ENCODE results near the gene TMED8. TPM values are rescaled to one million over a fixed set of nuclear protein-coding genes. Genes with fewer than 3 reads are reported as not detected.
A peak's percentile ranks its signal among the peaks of the same experiment; 100 is the strongest.
"Not testable (repeated sequence)": the region's sequence is repeated elsewhere in the genome, so short reads cannot be mapped to it uniquely, and the experiment has no call there.

Gene TMED8
- polyA plus RNA-seq, 3 donors, result 20.0 to 25.4 (median 23.6) TPM

DNA sequence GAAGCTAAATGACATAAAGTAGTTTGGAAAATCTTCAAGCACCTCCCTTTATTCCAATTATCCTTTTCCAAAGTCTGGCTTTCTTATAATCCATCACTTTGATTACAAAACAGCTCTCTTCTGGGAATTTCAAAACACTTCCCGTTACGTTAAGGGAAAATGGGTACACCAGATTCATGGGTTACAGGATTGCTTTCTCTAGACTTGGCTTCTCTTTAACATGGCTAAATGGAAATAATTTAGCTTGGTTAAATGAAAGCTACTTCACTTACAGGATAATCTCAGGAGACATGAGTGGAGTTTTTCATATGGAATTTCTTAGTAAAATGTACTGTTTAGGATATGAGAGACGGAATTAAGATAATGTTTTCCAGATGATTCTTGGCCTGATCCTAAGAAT lies 41.3 kb downstream of the TMED8 start:
- no peak for DNase-seq (ENCODE audit: extremely low read depth in 1 of 11, low read depth in 9 of 11, low spot score in 4 of 11)

DNA sequence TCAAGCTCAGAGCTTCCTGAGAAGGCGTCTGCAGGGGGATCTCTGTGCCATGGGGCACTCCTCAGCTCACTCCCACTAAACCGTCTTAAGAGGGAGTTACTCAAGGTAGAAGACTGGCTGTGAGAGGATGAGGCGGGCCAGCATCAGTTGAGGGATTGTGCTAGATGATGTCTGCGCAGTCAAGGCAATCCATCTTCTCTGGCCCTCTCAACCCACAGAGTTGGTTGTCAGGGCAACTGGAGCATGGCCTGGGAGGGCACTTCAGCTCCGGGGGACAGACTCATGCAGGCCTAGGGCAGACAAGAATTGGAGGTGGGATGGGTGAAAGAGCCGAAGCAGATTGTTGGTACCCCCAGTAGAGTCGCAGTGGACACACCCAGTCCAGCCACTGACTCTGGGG lies 47.0 kb downstream of the TMED8 start:
- DNase-seq (ENCODE audit: extremely low read depth in 1 of 11, low read depth in 9 of 11, low spot score in 4 of 11), result no peak

DNA sequence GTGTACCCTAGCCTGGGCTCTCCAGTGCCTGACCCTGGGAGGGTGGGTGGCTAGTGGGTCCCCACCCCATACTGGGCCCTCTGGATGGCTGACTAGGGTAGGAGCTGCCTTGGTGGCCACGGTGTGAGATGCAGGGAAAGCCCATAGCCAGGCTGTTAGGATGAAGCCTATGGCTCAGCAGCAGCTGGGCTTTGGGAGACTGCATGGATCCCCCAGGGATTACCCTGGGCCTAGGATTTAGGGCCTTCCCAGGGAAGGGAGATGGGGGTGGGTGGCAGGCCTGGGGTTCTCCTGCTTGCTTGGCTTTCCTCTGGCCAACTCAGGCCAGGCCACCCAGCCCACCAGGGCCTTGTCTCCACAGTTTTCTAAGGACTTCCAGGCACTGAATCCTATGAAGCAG lies 49.8 kb downstream of the TMED8 start:
- no peak for DNase-seq (ENCODE audit: extremely low read depth in 1 of 11, low read depth in 9 of 11, low spot score in 4 of 11)

DNA sequence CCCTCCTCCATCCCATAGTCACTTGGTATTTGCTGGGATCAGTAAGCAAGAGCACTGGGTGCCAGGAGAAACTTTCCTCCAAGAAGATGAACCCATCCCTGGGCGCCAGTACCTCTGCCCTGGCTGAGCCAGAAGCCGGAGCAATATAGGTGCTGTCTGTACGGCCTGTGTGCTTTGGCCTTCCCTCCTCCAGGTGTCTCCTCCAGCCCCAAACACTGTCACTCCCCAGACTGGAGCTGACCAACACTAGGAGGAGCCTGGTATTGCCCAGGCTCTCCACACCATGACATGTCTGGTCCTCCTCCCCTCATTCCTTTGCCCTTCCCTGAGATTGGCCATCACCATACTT lies 51.2 kb downstream of the TMED8 start:
- DNase-seq (ENCODE audit: extremely low read depth in 1 of 11, low read depth in 9 of 11, low spot score in 4 of 11), result no peak

DNA sequence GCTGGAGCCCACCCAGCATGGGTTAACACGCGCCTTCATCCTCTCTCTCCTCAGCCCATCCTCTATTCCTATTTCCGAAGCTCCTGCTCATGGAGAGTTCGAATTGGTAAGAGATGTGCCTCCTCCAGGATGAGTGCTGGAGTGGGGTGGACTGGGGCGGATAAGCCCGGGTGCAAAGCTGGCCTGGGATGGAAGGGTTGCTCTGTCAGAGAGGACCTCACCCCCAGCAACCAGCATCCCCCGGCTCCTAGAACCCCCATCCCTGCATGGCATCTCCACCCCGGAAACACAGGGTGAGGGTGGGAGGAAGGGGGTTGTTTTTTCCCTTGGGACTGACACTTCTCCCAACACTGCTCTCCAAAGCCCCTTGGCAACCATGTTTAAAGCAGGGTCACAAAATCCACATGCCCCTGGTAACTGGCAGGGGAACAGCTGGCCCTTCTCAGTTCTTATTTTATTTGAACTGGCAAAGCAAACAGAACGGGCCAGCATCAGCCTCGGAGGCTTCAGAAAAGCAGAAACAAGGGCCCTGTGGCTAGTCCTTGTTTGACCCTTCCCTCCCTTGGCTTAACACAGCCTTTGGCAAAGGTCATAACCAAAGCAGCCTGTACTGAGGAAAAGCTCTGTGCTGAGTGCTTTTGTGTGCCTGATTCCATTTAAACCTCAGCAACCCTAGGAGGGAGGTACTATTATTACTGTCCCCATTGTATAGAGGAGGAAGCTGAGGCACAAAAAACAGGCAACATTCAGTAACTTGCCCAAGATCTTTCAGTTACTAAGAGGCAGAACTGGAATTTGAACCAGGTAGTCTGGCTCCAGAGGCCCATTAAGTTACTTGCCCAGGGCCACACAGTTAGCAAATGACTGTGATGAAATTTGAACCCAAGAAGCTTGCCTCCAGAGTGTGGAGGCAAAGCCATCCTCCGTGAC lies 51.8 kb downstream of the TMED8 start:
- DNase-seq (ENCODE audit: extremely low read depth in 1 of 11, low read depth in 9 of 11, low spot score in 4 of 11), result no peak

DNA sequence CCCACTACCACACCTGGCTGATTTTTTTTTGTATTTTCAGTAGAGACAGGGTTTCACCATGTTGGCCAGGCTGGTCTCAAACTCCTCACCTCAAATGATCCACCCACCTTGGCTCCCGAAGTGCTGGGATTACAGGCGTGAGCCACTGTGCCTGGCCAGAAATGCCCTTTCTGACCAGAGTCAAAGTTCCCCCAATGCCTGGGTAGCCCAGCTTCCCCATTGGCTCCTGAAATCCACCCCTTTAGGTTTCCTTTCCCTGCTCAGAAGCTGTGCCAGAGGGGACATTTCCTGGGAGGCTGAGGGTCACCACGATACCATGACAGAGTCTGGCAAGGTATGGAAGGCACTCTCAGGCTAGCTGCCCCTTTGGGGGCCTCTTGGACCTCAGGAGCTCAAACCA lies 52.6 kb downstream of the TMED8 start:
- no peak for DNase-seq (ENCODE audit: extremely low read depth in 1 of 11, low read depth in 9 of 11, low spot score in 4 of 11)

DNA sequence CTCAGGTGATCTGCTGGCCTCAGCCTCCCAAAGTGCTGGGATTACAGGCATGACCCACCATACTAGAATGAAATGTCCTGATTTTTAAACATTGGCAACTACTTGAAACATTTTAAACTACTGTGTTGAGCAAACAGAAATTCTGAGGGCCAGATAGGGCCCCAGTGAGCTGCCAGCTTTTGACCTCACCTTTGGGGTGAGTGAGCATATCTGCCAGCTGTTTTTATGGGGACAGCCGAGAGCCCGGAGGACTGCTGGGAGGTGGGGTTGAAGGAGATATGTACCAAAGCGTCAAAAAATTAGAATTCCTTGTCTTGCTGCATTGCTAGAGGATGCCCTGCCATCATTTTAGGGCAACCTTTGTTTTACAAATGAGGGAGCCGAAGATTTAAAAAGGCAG lies 53.3 kb downstream of the TMED8 start:
- DNase-seq (ENCODE audit: extremely low read depth in 1 of 11, low read depth in 9 of 11, low spot score in 4 of 11), result no peak

DNA sequence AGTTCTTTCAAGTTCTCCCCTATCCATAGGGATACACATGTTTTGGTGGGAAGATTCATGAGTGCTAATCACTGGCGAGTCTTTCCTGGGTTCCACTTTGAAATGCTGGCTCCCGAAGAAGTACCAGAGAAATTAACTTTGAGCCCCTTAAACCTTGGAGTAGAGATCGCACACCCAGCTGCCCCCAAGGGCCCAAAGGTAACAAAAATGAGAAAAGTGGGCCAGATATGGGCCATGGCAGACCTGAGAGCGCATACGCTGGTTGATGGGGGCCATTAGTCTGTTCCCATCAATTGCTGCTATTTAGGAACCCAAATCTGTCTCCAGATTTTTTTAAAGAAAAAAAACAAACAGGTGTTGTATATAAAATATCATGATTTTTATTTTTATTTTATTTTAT lies 53.9 kb downstream of the TMED8 start:
- DNase-seq (ENCODE audit: extremely low read depth in 1 of 11, low read depth in 9 of 11, low spot score in 4 of 11), result no peak

DNA sequence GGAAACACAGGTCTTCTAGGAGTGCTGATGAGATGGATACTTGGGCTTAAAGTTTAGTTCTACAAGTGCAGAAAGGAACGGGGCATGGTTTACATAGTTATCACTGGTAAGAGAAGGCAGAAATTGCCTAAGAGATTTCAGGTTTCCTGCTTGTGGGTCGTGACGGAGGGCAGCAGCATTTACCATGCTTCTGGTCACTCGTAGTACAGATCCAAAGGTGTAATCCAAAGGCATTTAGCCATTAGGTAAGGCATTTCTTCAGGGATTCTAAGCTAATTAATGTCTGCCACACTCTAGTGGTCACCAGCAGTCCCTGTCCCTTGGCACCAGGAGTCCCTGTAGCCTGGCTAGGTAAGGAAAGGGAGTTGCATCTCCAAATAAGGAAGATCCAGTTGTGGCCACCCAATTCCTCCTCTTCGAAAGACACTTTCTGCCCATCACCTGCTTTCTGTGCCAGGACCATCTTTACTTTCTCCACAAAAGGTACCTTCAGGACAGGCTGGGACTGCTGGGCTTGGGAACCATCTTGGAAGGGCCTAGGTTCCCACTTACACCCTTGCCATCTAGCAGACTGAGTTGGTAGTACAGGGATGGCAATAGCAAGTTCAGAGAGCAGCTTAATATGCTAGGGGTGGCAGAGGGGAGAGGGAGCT lies 54.5 kb downstream of the TMED8 start:
- no peak for DNase-seq (ENCODE audit: extremely low read depth in 1 of 11, low read depth in 9 of 11, low spot score in 4 of 11)

DNA sequence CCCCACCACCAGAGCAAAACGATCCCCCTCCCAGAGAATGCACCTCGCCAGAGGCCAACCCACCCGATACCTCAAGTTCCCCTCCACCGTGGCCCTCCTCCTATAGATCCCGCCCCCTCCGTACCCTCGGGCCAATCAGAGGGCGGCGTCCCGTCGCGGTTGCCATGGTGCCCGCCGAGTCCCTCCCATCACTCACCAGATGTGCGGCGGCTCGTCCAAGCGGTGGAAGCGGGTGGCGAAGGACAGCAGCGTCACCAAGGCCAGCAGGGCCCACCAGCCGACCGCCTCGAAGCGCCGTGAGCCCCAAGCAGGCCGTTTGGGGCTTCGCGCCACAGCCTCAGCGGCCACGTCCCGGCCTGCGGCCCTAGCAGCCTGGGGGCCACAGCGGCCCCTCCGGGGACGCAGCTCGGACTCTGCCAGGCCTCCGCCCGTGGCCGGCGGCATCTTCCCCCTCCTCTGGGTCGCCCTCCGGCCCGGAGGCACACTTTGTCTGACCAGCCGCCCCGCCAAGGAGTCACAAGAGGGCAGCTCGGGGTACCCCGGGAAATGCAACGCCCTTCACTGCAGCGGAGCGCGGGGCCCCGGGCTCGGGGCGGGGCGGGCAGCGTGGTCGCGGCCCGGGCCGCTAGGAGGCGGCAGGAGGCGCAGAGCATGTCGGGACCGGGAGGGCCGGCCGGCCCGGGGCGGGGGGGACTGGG lies 56.5 kb downstream of the TMED8 start, which contains the start of gene POMT2:
Gene POMT2 (minus strand): TSS at position 646 of the 698 bp plus-strand sequence. CDS start 202 bp downstream, at position 444.
- DNase-seq (ENCODE audit: extremely low read depth in 1 of 11, low read depth in 9 of 11, low spot score in 4 of 11), result peak; percentile 75 to 91 (median 87)

DNA sequence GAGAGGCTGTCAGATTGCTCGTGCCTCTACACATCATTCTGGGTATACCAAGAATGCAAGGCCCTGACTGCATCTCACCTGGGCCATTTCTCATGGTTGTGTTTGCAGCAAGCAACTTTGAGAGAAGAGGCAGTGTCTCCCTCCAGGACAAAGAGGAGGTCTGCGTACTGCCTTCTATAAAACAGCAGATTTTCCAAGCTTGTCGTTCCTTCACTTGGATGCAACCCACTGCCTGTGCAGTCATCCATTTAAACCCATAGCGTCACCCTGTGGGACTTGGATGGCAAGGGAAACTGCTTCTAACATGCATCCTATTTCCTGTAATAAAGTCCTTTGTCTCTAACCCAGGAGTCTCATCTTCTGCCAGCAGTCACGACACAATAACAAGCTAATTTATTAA lies 57.5 kb downstream of the TMED8 start:
- no peak for DNase-seq (ENCODE audit: extremely low read depth in 1 of 11, low read depth in 9 of 11, low spot score in 4 of 11)

DNA sequence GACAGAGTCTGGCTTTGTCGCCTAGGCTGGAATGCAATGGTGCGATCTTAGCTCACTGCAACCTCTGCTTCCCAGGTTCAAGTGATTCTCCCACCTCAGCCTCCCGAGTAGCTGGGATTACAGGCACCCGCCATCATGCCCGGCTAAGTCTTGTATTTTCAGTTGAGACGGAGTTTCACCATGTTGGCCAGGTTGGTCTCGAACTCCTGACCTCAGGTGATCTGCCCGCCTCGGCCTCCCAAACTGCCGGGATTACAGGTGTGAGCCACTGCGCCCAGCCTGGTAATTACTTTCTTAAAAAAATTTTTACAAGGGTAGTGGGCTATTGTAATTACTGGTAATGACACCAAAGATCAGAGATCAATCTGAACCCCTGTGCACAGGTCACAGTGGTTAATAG lies 58.1 kb downstream of the TMED8 start:
- not testable (repeated sequence) for DNase-seq (ENCODE audit: extremely low read depth in 1 of 11, low read depth in 9 of 11, low spot score in 4 of 11)

DNA sequence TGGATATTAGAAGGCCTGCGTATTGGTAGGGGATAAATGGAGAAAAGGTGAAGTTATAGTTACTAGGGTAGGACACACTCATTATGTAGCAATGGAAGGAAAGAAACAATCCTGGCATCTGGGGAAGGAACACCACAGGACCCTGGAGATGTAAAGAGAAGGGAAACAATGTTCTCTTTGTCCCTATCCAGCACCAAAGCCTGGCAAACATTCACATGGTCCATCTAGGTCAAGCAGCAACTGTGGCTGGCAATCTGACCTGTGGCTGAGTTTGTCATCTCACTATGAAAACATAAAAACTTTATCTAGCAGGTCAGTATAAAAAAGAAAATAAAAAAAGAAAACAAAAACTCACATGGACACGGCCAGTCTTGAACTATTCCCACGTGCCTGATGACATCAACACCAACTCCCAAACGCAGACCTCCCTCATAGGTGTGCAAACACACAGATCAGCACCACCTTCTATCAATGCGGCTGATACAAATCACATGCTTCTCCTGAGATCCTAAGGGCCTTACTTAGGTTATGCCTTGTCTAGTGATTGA lies 58.8 kb downstream of the TMED8 start:
- no peak for DNase-seq (ENCODE audit: extremely low read depth in 1 of 11, low read depth in 9 of 11, low spot score in 4 of 11)

DNA sequence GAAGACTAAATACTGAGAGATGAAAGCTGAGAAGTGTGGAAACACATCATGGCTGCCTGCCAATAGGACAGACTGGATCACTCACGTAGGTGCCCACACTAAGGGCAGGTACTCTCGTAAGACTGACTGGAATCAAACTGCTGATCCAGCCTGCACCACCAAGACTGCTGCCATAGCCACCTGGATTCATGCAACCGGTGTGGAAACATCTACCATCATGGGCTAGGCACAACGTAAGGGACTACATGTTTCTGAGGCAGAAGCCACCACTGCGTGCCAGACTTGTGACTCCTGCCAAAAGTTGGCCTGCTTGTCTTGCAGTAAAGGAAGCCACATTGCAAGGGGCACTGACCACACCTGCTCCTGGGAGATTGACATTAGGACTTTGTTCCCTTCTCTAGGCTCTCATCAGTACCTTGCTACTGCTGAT lies 60.0 kb downstream of the TMED8 start:
- DNase-seq (ENCODE audit: extremely low read depth in 1 of 11, low read depth in 9 of 11, low spot score in 4 of 11), result no peak

DNA sequence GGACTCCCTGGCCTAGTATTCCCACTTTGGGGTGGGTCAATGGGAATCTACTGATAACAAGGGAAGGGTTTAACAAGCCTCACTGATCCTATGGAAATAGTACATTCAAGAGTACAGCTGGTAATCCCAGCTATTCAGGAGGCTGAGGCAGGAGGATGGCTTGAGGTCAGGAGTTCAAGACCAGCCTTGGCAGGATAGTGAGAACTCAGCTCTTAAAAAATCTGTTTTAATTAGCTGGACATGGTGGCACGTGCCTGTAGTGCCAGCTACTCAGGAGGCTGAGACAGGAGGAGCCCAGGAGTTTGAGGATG lies 60.7 kb downstream of the TMED8 start:
- DNase-seq (ENCODE audit: extremely low read depth in 1 of 11, low read depth in 9 of 11, low spot score in 4 of 11), result no peak

DNA sequence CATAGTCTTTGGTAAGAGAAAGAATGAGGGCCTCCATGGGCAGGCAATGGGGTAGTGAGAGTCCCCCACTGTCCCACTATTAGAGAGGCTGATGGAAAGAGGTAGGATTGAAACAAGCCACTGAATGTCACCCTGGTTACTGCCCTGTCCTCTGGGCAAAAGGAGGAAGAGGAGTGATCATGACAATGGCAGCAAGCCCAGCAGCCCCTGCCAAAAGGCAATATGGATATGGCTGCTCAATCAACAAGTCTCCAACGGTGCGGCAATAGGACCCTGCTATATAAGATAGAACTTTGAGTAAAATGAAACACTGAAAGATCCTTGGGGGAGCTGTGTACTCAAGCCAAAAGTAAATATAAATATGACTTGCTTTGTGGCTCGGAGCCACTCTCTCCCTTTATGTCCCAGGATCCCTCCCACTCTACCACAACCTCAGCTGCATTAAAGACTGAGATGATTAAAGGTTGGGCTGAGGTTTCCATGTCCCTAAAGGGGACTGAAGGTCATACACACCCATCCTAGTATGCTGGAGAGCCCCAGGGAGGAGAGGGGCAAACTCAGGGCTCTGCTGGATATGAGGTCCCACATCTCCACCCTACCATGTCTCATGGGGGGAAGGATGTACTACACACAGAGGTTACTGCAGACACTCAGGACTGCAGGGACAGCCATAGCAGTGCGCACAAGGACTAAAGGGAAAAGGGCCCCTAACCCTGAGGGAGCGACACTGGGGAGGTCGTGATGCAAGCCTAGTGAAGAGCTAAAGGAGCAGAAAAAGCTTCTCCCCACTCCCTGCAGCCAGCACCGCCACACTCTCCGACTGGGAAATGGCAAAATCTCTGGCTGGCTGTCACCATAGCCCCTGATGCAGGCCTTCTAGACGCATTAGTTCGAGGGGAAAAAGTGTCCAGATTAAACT lies 62.1 kb downstream of the TMED8 start:
- no peak for DNase-seq (ENCODE audit: extremely low read depth in 1 of 11, low read depth in 9 of 11, low spot score in 4 of 11)

DNA sequence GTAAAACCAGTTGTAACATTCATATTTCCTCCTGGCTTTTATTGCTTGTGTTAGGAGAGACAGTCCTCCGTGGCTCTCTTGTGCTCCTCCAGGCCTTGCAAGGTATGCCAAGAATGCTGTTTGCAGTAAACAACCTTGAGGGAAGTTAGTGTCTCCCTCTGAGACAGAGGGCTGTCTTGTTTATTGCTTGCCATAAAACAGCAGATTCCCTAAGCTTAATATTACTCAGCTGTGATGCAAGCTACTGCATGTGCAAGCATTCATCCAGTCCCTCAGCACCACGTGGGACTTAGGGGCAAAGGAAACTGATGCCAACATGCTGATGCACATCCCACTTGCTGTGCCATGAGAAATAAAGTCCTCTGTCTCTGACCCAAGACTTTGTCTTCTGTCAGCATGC lies 62.9 kb downstream of the TMED8 start:
- DNase-seq (ENCODE audit: extremely low read depth in 1 of 11, low read depth in 9 of 11, low spot score in 4 of 11), result peak in 4 of 11 donors; percentile 44 to 69 (median 64)

DNA sequence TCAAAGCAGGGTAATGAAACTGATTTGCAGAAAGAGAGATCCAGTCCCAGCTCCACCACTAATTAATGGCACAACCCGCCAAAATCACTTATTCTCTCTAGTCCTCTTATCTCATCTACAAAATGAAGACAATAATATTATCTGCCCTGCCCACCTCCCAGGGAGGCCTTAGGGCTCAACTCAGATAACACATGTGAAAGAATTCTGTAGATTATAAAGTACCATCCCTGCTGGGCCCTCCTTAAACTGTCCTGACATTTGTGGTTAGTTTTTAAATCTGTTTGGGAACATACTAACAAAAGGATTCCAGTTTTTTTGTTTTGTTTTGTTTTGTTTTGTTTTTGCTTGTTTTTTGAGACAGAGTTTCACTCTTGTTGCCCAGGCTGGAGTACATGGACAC lies 63.5 kb downstream of the TMED8 start:
- no peak for DNase-seq (ENCODE audit: extremely low read depth in 1 of 11, low read depth in 9 of 11, low spot score in 4 of 11)

DNA sequence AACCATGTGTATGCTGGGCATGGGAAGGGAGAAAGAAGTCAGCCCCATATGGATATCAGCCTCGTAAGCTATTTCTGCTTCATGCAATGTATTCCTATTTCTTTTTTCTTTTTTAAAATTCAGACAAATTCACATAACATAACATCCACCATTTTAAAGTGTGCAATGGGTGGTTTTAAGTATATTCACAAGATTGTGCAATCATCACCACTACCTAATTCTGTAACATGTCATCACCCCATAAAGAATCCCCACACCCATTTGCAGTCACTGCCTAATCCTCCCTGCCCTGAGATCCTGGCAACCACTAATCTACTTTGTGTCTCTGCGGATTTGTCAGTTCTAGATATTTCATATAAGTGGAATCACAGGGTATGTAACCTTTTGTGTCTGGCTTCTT lies 65.7 kb downstream of the TMED8 start:
- no peak for DNase-seq (ENCODE audit: extremely low read depth in 1 of 11, low read depth in 9 of 11, low spot score in 4 of 11)

Data from renal cortex interstitium (tissue), 11 donors.